Measurements from ENCODE around the gene IFFO2.

The IFFO2 gene

DNA sequence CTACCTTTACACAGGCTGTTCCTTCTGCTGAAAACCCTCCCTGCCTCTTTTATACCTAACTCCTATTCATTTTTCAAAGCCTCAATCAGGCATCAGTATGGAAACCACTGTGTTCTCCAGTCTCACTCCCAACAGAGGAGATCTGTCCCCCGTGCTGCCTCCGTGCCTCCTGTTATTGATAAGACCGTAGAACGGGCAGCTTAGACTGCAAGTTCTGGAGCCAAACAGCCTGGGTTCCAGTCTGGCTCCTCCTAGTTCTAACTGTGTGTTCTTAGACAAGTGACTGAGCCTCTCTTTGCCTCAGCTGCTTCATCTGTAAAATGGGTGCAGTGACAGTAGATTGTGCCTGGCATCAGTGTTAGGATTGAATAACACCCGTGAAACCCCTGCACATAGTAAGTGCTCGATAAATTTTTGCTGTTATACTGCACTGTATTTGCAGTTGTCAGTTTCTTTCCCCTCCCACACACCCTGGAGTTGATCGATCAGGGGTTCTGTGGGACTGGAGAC is 17.0 kb upstream of the IFFO2 start:
- H3K4me3 ChIP-seq (ENCODE audit: low read length): no peak overlapping the region
- no peak for DNase-seq (ENCODE audit: low read depth, low spot score)

DNA sequence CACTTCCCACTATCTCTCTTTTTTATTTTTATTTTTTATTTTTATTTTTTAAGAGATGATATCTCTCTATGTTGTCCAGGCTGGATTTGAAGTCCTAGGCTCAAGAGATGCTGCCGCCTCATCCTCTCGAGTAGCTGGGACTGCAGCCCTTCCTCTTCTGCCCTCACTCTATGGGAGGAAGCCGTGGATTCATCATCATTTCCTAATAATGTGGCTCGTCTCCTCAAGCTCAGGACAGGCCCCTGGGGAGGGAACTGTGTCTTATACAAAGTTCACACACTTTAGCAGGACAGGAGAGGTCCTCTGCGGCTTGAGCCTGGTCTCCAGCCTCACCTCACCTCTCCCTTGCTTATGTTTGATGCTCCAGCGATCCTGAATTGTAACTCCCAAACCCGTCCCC is 16.5 kb upstream of the IFFO2 start:
- no peak overlapping the region for H3K4me3 ChIP-seq (ENCODE audit: low read length)
- DNase-seq (ENCODE audit: low read depth, low spot score): no peak

DNA sequence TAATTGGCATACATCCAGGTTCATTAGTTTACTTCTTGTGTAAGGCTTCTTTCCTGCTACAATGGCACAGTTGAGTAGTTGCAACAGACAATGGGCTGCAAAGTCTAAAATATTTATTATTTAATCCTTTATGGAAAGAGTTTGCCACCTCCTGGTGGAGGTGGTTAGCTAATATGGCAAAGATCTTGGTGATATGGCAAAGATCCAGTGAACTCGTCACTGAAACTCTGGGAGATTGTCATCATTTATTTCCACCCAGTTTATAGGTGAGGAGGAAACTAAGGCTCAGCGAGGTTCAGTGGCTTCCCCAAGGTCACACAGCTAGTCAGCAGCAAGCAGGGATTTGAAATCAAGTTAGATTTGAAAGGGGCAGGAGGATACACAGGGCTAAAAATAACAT is 16.1 kb upstream of the IFFO2 start:
- no peak for DNase-seq (ENCODE audit: low read depth, low spot score)
- H3K4me3 ChIP-seq (ENCODE audit: low read length): no peak overlapping the region

DNA sequence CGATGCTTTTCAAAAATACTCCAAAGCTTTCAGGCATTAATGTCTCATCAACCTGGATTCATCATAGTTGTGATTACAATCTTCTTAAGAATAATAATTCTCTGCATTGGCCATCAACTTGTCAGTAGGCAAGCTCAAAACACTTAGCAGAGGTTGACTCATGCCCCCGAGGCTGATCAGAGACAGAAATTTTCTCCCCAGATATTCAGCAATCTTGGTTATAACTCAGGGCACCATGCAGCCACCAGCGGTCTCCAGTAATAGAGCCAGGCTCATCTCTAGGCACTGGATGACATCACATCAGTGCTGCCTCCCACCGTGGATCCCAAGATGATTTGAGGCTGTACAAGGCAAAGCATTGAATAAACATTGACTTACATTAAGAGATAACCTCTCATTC is 14.3 kb upstream of the IFFO2 start:
- no peak for DNase-seq (ENCODE audit: low read depth, low spot score)
- no peak overlapping the region for H3K4me3 ChIP-seq (ENCODE audit: low read length)

DNA sequence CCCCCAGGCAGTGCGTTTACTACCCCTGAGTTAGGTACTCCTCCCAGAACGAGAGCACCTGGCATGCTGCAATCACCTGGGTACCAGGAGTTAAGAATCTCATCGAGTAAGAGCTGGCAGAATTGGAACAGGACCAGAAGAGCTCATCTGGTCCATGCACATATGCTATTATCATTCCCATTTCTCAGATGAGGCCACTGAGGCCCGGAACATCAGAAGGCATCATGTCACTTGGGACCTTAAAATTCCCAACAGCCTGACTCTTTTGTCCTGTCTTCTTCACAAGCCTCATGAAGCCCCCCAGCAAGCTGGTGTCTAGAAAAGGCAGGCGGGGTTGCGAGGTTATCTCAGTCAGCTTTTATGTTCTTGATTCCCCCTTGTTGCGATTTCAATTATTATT is 13.9 kb upstream of the IFFO2 start:
- no peak overlapping the region for H3K4me3 ChIP-seq (ENCODE audit: low read length)

DNA sequence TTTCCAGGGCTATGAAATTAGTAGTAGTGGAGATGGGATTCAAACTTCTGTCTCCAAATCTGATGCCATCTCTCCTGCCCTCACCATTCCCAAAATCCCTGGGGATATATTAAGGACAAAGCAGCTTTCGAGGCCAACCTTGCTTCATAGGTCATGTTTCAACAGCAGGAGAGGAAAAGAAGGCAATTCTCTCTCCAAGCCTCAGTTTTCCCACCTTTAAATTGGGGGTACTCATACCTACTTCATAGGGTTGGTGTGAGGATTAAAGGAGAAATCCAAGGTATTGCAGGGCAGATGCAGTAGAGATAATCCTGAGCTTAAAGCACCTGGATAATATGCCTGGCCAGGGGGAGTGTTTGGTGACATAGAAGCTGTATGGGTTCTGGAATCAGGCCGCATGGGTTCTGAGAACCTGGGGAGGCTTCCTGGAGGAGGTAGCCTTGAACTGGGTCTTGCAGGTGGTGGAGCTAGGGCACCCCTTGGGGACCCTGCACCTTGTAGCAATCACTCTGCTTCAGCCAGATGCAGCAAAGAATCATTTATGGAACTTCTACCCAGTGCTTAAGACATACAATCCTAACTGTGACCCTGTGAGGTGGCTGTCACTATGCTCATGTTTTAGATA is 10.7 kb upstream of the IFFO2 start:
- no peak overlapping the region for H3K4me3 ChIP-seq (ENCODE audit: low read length)
- DNase-seq (ENCODE audit: low read depth, low spot score): no peak

More for the DNA sequence above, 13.9 kb upstream of the IFFO2 start:
- DNase-seq (ENCODE audit: low read depth, low spot score): no peak

DNA sequence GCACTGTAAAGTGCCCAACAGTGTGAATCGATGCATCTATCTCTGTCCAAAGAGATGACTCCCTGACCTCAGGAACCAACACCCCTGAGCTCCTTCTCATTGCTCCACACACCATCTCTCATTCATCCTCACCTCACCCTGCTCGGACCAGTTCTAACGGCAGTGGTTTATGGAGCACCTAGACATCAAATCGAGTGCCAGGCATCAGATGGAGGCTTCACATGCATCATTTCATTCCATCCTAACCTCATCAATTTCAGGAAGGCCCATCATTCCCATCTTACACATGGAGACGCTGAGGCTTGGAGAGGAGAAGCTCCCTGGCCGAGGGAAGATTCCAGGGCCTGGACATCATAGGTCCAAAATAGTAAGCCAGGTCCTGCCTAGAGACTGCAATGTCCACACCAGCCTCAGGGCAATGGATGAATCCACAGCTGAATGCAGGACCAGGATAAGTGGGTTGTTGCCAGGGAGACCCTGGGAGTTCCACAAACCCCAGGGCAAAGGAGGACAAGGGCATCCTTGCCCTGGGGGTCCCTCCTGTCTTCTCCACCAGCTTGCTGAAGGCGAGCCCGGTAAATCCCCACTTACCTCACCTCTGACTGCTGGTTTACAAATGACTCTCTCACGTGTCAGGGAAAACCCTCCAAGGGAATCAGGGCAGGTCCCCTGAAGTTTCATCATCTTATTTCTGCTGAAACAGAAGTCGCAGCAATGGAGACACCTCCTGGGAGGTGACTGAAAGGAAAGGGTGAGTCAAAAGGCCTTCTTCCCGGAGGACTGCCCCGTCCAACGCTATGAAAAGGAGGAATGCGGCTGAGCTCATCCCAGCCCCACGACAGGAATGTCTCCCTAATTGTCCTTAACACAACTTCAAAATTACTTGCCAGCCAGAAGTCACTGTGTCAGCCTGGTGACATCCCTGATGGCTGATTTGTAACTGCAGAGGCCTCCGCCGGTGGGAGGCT is 9.0 kb upstream of the IFFO2 start:
- no peak for DNase-seq (ENCODE audit: low read depth, low spot score)
- no peak overlapping the region for H3K4me3 ChIP-seq (ENCODE audit: low read length)

DNA sequence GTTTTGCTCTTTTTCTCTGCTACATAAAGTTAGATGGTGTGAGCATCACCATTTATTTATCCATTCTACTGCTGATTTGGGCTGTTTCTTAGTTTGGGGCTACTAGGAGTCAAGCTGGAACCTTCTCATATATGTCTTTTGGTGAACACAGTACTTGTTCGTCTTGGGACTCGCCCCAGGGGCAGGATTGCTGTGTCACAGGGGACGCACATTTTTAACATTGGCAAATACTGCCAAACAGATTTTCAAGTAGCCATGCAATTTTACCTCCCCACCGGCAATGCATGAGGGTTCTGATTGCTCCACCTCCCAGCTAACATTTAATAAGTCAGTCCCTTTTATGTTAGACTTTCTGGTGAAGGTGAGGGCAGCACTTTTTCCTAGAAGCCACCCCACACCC is 7.5 kb upstream of the IFFO2 start:
- H3K4me3 ChIP-seq (ENCODE audit: low read length): no peak overlapping the region
- DNase-seq (ENCODE audit: low read depth, low spot score): no peak

DNA sequence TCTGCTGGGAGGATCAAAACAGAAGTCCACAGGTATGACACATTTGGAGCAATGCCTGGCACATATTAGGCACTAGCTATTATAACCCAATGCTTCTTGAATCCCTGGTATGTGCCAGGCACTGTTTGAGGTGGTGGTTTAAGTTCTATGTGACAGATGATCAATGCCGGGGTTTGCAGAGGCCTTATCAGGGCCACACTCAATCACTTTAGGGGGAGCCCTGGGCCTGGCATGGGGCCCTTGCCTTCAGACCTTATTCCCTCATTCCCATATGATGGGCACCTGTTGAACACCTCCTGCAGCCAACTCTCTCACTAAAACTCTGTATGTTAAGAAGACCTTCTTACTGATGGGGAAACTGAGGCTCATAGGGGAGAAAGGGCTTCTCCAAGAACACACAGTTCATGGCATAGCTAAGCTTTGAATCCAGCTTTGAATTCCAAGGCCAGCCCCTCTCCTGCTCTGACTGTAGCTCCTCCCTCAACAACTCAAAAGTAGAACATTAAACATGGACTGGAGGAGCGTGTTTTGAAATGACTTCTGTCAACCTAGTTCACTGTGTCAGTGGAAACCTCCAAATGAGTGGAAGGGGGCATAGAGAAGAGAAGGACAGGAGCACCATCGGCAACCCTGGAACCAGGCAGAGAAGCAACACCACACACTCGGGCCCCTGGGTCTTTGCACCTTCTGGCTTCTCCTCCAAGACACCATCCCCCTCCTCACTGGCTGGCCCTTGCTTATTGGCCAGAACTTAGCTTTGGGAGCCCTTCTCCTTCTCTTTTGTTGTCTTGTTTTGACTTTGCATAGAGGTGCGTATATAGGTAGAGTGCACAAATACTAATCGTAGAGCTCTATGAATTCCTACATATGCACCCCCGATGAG is 6.6 kb upstream of the IFFO2 start:
- H3K4me3 ChIP-seq (ENCODE audit: low read length): no peak overlapping the region

DNA sequence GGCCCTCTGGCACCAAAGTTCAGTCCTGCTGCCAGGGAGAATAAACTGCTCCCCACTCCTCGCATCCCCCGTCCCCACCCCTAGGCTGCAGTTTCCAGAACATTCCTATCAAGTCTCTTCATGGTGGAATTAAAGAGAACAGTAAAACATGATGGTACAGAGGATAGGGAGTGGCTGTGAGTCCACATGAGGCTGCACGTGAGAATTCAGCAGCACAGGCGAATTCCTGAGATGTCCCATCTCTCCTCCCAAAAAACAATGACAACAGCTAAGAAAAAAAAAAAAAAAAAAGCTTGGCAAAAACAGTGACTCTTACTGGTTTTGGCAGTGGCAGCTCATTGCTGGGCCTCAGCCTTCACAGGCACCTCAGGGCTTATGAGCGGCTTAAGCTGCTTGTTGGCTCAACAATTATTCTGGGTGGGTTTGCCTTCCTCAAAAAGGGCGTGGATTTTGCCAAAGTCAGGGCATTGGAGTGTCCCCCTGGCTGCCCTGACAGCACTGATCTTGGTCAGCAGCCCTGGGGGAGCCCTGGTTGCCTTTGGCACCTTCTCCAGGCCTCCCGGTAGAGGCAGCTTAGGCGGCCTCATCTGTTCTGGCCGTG is 5.7 kb upstream of the IFFO2 start:
- DNase-seq (ENCODE audit: low read depth, low spot score): no peak
- H3K4me3 ChIP-seq (ENCODE audit: low read length): no peak overlapping the region

More for the DNA sequence above, 6.6 kb upstream of the IFFO2 start:
- no peak for DNase-seq (ENCODE audit: low read depth, low spot score)

DNA sequence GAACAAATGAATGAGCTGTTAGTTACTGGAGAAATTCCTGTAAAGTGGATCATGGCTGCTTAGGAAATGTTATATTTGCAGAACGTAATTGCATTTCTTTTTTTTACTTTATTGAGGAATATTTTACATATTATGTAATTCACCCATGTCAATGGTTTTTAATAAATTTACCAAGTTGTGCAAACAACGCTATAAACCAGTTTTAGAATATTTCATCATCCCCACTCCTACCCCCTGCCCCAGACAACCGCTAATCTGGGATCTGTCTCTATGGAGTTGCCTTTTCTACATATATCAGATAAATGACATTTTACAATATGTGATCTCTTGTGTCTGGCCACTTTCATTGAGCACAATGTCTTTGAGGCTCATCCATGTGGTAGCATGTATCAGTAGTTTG is 4.3 kb upstream of the IFFO2 start:
- no peak for DNase-seq (ENCODE audit: low read depth, low spot score)
- no peak overlapping the region for H3K4me3 ChIP-seq (ENCODE audit: low read length)

DNA sequence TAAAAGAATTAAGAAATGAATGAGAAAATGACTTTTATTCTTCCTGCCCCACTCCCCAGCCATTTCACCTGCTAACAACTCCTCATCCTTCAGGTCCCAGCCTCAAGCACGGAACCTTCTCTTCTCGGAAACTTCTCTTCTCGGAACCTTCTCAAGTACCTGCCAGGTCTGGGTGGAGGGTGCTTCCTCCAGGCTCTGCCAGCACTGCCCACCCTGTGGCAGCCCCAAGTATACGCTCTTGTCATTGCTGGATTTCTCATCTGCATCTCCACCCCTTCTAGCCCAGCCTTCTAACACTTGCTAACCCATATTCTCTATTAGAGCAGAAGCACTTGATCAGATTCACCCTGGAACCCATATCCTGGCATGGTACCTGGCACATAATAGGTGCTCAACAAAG is 3.9 kb upstream of the IFFO2 start:
- DNase-seq (ENCODE audit: low read depth, low spot score): no peak
- H3K4me3 ChIP-seq (ENCODE audit: low read length): no peak overlapping the region

DNA sequence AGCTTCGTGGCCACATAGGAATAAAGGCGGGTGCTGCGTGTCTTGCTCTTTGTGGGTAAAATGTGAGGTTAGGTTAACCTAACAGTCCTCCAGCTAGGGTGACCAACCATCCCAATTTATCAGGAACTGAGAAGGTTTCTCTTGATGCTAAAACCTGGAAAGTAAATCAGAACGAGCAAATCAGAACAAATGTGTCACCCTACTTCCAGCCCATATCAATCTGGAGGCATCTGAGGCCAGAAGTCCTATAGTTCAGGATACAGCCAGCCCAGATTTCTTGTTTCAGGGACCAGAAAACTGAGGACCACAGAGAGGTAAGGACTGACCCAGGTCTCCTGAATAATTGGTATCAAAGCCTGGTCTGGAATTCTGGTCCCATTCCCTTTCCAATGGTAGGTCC is 3.1 kb upstream of the IFFO2 start:
- DNase-seq (ENCODE audit: low read depth, low spot score): no peak
- H3K4me3 ChIP-seq (ENCODE audit: low read length): no peak overlapping the region

DNA sequence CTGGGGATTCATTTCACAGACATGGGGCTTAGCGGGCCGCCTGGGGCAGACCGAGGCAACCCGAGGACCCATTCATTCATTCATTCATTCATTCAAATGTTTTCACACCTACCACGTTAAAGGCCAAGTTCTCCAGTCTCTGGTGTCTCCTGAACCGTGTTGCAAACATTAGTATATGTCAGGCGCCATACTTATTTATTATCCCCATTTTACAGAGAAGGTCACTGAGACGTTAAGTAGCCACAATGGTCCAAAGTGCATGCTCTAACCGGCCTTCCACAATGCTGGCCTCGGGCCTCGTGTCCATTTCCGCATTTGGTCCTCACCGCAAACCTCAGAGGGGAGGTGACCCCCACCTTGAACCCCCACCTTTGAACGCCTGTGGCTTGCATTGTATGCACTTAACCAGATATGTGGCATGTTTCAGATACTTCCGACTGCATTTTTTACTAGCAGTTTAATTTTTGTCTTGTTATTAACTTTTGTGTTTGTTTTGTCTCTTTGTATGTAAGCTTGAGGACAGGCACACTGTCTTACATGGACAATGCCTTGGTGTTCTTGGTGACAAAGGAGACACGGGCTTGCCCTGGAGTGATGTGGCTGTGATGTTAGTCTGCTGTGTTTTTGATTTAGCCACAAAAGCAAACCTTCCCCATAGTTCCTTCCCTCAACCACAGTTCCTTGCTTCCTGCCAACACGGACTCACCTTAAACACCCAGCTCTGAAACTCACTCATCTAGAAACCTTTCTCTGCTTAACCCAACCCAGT is 1.2 kb upstream of the IFFO2 start:
- peak; percentile 50 for DNase-seq (ENCODE audit: low read depth, low spot score)
- H3K4me3 ChIP-seq (ENCODE audit: low read length): no peak overlapping the region

DNA sequence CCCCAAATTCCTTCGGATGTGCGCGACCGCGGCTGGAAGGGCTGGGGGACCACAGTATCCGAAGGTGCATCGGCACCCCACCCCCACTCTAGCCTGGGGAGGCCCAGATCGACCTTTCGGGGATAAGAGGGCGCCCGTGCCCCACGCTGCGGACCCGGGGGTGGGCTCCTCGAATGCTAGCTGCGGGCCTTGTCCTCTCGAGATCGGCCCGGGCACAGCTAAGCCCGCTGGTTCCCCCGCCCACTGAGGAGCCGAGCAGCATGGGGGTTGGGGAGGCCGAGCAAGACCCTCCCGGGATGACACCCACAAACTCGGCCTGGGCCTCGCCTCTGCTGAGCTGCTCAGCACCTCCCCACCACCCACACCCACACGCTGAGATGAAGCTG is 653 bp upstream of the IFFO2 start:
- no peak for DNase-seq (ENCODE audit: low read depth, low spot score)
- peak overlapping the region; percentile 58 for H3K4me3 ChIP-seq (ENCODE audit: low read length)

DNA sequence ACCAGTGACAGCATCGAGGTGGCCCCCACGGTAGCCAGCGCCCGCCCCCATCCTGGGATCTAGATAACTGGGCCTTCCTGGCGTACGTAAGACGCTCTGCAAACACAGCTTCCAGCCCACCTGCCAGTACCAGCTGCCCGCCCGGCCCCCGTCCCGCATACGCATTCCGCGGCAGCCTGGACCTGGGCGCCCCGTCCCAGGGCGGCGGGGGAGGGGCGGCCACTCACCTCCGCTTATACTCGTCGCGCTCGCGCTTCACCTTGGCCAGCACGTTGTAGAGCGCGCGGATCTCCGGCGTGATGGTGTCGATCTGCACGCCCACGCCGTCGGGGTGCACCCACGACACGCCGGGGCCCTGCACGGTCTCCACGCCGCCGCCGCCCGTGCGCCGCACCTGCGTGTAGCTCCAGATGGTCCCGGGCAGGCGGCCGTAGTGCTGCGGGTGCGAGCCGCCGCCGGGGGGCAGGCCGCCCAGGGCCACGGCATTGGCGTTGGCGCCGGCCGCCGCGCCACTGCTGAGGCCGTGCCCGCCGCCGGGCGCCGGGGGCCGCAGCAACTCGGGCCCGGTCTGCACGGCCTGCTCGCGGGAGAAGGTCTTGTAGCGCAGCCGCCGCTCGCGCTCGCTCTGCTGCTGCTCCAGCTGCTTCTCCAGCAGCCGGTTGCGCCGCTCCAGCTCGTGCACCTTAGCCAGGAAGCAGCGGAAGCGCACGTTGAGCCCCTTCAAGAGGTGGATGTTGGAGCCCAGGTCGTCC is 859 bp downstream of the IFFO2 start:
- peak; percentile 37 for DNase-seq (ENCODE audit: low read depth, low spot score)
- peak overlapping the region; percentile 52 for H3K4me3 ChIP-seq (ENCODE audit: low read length)

DNA sequence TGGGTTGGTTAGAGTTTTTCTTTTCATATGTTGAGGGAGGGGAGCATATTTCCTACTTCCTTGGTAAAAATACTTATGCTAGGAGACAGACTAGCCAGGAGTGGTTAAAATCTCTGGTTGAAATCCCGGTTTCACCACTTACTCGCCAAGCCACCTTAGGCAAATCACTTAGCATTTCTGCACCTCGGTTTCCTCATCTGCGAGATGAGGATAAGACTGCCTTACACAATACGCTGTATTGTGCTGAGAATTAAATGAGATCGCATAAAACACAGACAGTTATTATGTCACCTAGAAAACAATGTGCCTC is 1.4 kb downstream of the IFFO2 start:
- DNase-seq (ENCODE audit: low read depth, low spot score): no peak
- no peak overlapping the region for H3K4me3 ChIP-seq (ENCODE audit: low read length)

All from Jurkat, Clone E6-1 (cell line).